Measurements from ENCODE around the gene CPNE1.

CPNE1 gene

DNA sequence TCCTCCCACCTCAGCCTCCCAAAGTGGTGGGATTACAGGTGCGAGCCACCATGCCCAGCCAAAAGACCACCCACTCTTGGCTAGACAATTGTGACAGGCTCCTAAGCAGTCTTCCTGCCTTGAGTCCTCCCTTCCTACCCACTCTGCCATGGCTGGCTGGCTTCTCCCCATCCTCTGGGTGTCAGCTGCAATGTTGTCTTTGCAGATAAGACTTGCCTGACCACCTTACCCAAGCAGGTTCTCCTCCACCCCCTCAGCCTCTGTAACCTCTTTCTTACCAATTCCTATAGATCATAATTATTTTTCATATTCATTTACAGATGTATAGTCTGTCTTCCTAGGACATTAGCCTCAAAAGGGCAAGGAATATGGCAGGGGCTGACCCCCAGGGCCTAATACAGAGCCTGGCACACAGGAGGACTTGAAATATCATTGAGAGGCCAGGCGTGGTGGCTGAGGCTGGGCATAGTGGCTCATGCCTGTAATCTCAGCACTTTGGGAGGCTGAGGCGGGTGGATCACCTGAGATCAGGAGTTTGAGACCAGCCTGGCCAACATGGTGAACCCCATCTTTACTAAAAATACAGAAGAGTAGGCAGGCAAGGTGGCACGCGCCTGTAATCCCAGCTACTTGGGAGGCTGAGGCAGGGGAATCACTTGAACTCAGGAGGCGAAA is 77.8 kb downstream of the CPNE1 start:
- TF ChIP-seq, protein P1, sequence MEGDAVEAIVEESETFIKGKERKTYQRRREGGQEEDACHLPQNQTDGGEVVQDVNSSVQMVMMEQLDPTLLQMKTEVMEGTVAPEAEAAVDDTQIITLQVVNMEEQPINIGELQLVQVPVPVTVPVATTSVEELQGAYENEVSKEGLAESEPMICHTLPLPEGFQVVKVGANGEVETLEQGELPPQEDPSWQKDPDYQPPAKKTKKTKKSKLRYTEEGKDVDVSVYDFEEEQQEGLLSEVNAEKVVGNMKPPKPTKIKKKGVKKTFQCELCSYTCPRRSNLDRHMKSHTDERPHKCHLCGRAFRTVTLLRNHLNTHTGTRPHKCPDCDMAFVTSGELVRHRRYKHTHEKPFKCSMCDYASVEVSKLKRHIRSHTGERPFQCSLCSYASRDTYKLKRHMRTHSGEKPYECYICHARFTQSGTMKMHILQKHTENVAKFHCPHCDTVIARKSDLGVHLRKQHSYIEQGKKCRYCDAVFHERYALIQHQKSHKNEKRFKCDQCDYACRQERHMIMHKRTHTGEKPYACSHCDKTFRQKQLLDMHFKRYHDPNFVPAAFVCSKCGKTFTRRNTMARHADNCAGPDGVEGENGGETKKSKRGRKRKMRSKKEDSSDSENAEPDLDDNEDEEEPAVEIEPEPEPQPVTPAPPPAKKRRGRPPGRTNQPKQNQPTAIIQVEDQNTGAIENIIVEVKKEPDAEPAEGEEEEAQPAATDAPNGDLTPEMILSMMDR (IDR thresholded peaks at IDR 0.05; ENCODE audit: low read depth, low read length, missing control alignments): no peak
- no peak overlapping the region for H3K4me3 ChIP-seq (ENCODE audit: low read depth, low read length)
- DNase-seq (ENCODE audit: low read depth): no peak
- in situ Hi-C loops (cut with HindIII; ENCODE audit: low sequenced_read_pairs): no loop called here

DNA sequence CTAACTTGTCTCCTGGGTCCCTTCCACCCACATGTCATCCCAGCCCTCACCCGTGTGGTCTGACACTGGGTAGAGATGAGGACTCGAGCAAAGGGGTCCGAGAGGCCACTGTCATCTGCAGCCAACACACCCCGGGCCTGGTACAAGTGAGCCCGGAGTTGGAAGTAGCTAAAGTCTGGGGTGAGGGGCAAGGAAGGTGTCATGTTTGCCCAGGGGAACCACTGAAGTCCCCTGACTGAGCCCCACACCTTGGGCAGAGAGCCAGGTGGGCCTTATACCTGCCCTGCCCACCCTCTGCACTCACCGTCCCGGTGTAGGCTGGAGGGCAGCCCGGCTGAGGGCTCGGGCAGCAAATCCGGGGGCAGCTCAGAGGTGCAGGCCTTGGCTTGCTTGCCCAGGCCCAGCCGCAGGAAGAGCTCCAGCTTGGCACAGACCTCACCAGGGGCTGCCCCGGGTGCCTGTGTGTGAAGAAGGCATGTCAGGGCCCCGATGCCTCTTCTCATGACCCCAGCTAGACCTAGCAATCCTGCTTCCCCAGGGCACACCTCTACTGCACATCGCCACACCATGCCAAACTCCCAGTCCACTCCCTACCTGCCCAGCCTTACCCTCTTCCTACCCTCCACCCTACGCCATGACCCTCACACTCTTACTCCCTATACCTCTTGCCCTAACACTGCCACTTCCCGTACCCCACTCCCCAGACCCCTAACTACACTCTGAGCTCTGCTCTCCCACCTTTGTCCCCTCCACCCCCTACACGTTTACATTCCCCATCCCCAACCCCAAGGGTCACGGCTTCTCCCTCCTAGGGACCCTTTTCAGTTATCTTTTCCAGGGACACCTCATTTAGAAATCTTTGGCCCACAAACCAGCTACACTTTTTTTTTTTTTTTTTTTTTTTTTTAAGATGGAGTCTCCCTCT is 80.8 kb downstream of the CPNE1 start:
- no peak for DNase-seq (ENCODE audit: low read depth)
- TF ChIP-seq, protein P1 (IDR thresholded peaks at IDR 0.05; ENCODE audit: low read depth, low read length, missing control alignments): no peak
- no peak overlapping the region for H3K4me3 ChIP-seq (ENCODE audit: low read depth, low read length)
- in situ Hi-C loops (cut with HindIII; ENCODE audit: low sequenced_read_pairs): no loop called here

DNA sequence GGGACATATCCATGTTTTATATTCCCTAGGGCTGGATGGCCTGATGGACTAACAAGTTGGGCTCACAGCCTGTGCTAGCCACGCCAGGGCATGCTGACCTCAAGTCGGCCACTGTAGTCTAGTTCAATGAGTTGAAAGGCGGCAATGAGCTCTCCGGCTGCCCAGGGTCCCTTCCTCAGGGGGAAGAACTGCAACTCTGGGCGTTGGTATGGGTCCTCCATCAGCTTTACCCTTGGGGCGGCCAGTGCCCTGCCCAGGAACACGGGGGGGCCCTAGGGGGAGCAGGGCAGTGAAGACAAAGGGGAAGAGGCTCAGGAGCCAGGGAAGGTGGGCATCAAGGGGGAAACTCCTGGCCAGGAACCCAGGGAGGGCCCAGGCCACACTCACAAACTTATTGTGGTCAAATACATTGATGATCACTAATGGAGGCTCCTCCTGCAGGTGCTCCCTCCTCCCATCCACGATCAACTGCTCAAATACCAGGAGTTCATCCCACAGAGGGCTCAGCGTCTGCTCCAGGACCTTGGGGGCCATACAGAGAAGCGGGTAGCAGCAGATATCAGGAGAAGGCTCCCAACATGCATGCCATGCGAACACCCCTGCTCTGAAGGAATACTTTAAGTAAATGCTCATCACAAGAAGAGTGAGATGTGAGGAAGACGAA is 81.8 kb downstream of the CPNE1 start:
- no peak for DNase-seq (ENCODE audit: low read depth)
- in situ Hi-C loops (cut with HindIII; ENCODE audit: low sequenced_read_pairs): no loop called here
- TF ChIP-seq, protein P1 (IDR thresholded peaks at IDR 0.05; ENCODE audit: low read depth, low read length, missing control alignments): no peak

DNA sequence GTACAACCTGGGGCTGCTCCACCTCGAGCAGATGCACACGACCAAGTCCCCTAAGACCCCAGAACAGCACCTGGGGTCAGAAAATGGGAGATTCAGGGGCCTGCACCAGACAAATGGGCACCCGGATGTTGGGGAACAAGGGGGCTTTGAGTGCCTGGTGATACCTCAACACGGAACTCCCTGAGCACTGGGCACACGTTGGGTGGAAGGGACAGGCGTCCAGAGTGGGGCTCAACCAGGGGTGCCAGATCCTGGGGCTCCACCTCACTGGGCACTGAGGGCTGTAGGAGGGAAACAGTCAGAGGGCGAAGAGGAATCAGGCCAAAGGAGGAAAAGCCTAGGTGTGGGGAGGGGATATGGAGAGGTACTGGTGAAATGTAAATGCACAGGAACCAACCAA is 82.6 kb downstream of the CPNE1 start:
- TF ChIP-seq, protein P1 (IDR thresholded peaks at IDR 0.05; ENCODE audit: low read depth, low read length, missing control alignments): no peak
- DNase-seq (ENCODE audit: low read depth): no peak
- in situ Hi-C loops (cut with HindIII; ENCODE audit: low sequenced_read_pairs): no loop called here
- H3K4me3 ChIP-seq (ENCODE audit: low read depth, low read length): no peak overlapping the region

More for the DNA sequence above, 81.8 kb downstream of the CPNE1 start:
- H3K4me3 ChIP-seq (ENCODE audit: low read depth, low read length): no peak overlapping the region

DNA sequence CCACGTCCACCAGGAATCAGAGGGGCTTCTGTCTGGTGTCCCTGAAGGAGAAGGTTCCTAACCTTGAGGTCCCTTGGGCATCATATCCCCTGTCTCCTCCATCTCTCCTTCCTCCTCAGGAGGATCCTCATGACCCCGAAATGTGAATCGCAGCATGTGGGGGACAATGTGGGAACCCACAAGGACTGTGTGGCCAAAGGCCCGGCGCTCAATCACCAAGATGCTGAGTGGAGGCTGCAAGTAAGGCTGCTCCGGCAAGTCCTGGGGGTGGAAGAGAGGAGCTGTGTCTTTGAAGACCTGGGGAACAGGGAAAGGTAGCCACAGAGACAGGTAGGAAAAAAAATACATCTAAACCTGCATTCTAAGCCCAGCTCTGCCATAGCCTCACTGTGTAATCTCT is 85.5 kb downstream of the CPNE1 start:
- in situ Hi-C loops (cut with HindIII; ENCODE audit: low sequenced_read_pairs): no loop called here
- H3K4me3 ChIP-seq (ENCODE audit: low read depth, low read length): no peak overlapping the region
- DNase-seq (ENCODE audit: low read depth): no peak
- TF ChIP-seq, protein P1 (IDR thresholded peaks at IDR 0.05; ENCODE audit: low read depth, low read length, missing control alignments): no peak

DNA sequence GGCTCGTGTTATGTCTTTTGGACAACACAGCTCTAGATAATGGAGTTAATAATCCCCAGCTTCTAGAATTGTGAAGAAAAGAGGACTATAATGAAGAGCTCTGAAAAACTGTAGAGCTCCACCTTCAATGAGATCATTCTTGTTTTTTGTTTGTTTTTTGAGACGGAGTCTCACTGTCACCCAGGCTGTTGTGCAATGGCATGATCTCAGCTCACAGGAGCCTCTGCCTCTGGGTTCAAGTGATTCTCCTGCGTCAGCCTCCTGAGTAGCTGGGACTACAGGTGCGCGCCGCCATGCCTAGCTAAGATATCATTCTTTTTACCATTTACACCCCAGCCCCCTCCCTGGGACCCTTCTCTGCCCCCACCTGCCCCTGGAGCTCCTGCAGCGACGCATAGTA is 86.2 kb downstream of the CPNE1 start:
- H3K4me3 ChIP-seq (ENCODE audit: low read depth, low read length): no peak overlapping the region
- in situ Hi-C loops (cut with HindIII; ENCODE audit: low sequenced_read_pairs): no loop called here
- DNase-seq (ENCODE audit: low read depth): no peak
- TF ChIP-seq, protein P1 (IDR thresholded peaks at IDR 0.05; ENCODE audit: low read depth, low read length, missing control alignments): no peak
